ENCODE results near the gene SIRT6. TPM values are rescaled to one million over a fixed set of nuclear protein-coding genes. Genes with fewer than 3 reads are reported as not detected.
A peak's percentile ranks its signal among the peaks of the same experiment; 100 is the strongest.
"Not testable (repeated sequence)": the region's sequence is repeated elsewhere in the genome, so short reads cannot be mapped to it uniquely, and the experiment has no call there.

The SIRT6 gene
- total RNA-seq, 4 donors from 2014 or later: 16.0 to 24.1 (median 19.9) TPM

DNA sequence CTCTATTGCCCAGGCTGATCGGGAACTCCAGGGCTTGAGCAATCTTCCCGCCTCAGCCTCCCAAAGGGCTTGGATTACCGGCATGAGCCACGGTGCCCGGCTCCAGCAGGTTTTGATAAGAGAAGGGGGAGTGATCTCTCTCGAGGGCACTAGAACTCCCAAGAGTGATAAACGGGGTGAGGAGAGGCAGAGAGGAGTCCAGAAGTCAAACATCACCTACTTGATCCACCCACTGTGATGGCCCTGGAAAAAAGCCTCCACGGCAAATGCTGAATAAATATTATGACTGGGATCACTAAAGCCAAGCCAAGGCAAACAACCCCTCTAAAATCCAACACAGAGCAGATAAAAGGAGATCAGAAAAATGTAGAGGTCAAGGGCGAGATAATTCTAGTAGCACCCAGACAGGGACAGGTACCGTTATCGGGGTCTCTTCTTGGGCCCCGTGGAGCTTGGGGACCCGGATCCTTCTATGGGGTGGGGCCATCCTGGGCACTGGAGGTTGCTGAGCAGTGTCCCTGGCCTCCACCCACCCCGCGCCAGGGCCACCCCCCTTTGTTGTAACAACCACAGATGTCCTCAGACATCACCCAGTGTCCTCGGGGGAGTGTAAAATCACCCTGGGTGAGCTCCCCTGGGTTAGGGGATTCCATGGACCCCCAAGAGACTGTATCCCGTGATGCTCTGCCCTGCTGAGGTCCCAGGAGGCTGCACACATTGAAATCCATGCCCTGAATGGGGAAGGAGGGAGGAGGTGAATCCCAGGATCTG lies 32.7 kb downstream of the SIRT6 start:
- Histone ChIP-seq H3K27ac (replicated peaks in 1 of 4) (no peak overlapping the region), H3K36me3 (no peaks in the 10 kb centered on the region), H3K4me3 (no peak overlapping the region), H3K27me3 (peaks cover 0 to 70% (median 1%) of the 10 kb centered on the region in 4 donors), H3K9me3 (no peaks in the 10 kb centered on the region), H3K4me1 (no peaks in the 10 kb centered on the region)
- intact Hi-C loops (cut with DNase I): no loop called here
- TF ChIP-seq CTCF (IDR thresholded peaks at IDR 0.05) (no peak), EP300 (IDR thresholded peaks at IDR 0.05) (no peak), POLR2A (IDR thresholded peaks at IDR 0.05; ENCODE audit: low read depth) (no peak), POLR2AphosphoS5 (IDR thresholded peaks at IDR 0.05) (no peak)
- 45% methylated on average over 16 of the region's 17 CpGs for WGBS
- DNase-seq (ENCODE audit: extremely low spot score): no peak

- Histone ChIP-seq H3K4me1 (peaks cover 0 to 10% (median 9%) of the 10 kb centered on the region in 4 donors), H3K9me3 (no peaks in the 10 kb centered on the region), H3K27ac (replicated peaks in 1 of 4) (no peak overlapping the region), H3K27me3 (peaks cover 0 to 53% (median 0%) of the 10 kb centered on the region in 4 donors), H3K4me3 (no peak overlapping the region), H3K36me3 (no peaks in the 10 kb centered on the region)
- no peak for DNase-seq (ENCODE audit: extremely low spot score)
- WGBS: 53% methylated on average over 5 of the region's 7 CpGs
- intact Hi-C loops (cut with DNase I): loop anchor here (5.0 kb wide), 1 partner anchor 63 kb away; no protein-coding TSS in a partner anchor
- no peak for TF ChIP-seq POLR2AphosphoS5 (IDR thresholded peaks at IDR 0.05)
- no peak for TF ChIP-seq POLR2A (IDR thresholded peaks at IDR 0.05; ENCODE audit: low read depth)
- no peak for TF ChIP-seq EP300 (IDR thresholded peaks at IDR 0.05)
These were observed 37.6 kb downstream of the SIRT6 start for GRCh38 chr19:4144666-4145249.

DNA sequence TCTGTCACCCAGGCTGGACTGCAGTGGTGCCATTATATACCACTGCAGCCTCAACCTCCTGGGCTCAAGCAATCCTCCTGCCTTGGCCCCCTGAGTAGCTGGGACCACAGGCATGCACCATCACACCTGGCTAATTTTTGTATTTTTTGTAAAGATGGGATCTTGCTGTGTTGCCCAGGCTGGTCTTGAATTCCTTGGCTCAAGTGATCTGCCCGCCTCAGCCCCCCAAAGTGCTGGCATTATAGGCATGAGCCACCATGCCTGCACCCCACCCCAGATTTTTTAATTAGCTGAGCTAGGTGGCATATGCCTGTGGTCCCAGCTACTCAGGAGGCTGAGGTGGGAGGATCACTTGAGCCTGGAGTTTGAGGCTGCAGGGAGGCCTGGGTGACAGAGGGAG lies 39.4 kb downstream of the SIRT6 start:
- intact Hi-C loops (cut with DNase I): loop anchor here (5.0 kb wide), 1 partner anchor 64 kb away; no protein-coding TSS in a partner anchor
- H3K9me3 ChIP-seq; H3K4me3 ChIP-seq; H3K27ac ChIP-seq (replicated peaks in 1 of 4); H3K36me3 ChIP-seq; DNase-seq (ENCODE audit: extremely low spot score): not testable (repeated sequence)
- 43% methylated on average over 1 of the region's 1 CpG for WGBS
- Histone ChIP-seq H3K4me1 (peaks cover 0 to 11% (median 10%) of the 10 kb centered on the region in 4 donors), H3K27me3 (peaks cover 0 to 42% (median 0%) of the 10 kb centered on the region in 4 donors)

DNA sequence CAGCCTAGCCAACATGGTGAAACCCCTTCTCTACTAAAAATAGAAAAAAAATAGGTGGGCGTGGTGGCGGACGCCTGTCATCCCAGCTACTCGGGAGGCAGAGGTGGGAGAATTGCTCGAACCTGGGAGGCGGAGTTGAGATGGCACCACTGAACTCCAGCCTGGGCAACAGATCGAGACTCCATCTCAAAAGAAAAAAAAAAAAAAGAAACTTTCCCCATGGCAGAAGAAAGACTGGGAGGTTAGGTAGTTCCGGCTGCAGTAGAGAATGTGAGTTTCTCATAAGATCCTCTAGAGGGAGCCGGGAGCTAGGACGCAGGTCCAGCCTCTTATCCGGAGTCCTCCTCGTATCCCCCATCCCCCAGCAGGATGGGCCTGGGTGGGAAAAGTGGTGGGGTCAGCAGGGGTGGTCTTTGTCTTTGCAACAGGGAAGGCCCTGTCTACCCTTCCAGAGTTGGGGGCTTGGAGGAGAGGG lies 42.1 kb downstream of the SIRT6 start:
- peaks cover 0 to 22% (median 0%) of the 10 kb centered on the region in 4 donors for H3K27me3 ChIP-seq
- H3K4me1 ChIP-seq: peaks cover 0 to 11% (median 10%) of the 10 kb centered on the region in 4 donors
- no peak for DNase-seq (ENCODE audit: extremely low spot score)
- no peak for TF ChIP-seq EP300 (IDR thresholded peaks at IDR 0.05)
- TF ChIP-seq CTCF (IDR thresholded peaks at IDR 0.05): peak; percentile 41 to 69 (median 44)
- no peaks in the 10 kb centered on the region for H3K36me3 ChIP-seq
- H3K27ac ChIP-seq (replicated peaks in 1 of 4): no peak overlapping the region
- H3K4me3 ChIP-seq: no peak overlapping the region
- WGBS: 26% methylated on average over 12 of the region's 12 CpGs
- H3K9me3 ChIP-seq: no peaks in the 10 kb centered on the region
- intact Hi-C loops (cut with DNase I): loop anchor here (5.0 kb wide), 1 partner anchor 67 kb away; no protein-coding TSS in a partner anchor

DNA sequence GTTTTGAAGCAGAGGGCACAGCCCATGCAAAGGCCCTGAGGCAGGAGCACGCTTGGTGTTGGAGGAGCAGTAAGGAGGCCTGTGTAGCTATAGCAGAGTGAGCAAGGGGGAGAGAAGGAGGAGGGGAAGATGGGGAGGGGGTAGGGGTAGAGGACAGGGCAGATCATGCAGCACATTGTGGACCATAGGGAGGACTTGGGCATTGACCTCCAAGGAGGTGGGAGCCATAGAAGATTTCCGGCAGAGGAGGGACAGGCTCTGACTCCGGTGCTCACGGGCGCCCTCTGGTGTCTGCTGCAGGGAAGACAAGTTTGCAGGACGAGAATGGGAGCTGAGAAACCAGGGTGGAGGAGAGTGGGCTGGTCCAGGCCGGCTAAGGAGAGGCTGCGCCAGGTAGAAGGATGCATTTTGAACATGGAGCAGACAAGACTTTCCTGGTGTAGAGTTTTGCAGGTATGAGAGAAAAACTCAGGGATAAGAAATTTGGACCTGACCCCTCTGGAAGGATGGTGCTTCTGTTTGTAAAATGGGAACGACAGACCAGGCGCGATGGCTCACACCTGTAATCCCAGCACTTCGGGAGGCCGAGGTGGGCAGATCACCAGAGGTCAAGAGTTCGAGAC lies 42.6 kb downstream of the SIRT6 start:
- intact Hi-C loops (cut with DNase I): loop anchor here (5.0 to 10.0 kb wide), 2 partner anchors 68 to 155 kb away; partner anchors contain the start of gene EEF2
- no peak overlapping the region for H3K4me3 ChIP-seq
- H3K9me3 ChIP-seq: no peaks in the 10 kb centered on the region
- H3K27me3 ChIP-seq: peaks cover 0 to 16% (median 0%) of the 10 kb centered on the region in 4 donors
- peak; percentile 57 to 84 (median 61) for TF ChIP-seq CTCF (IDR thresholded peaks at IDR 0.05)
- no peak for TF ChIP-seq POLR2AphosphoS5 (IDR thresholded peaks at IDR 0.05)
- no peak overlapping the region for H3K27ac ChIP-seq (replicated peaks in 1 of 4)
- no peak for DNase-seq (ENCODE audit: extremely low spot score)
- peaks cover 0 to 14% (median 10%) of the 10 kb centered on the region in 4 donors for H3K4me1 ChIP-seq
- 39% methylated on average over 14 of the region's 14 CpGs for WGBS
- H3K36me3 ChIP-seq: no peaks in the 10 kb centered on the region

Data from esophagus muscularis mucosa (tissue), 4 donors.